ENCODE data around the gene IFITM2.

DNA sequence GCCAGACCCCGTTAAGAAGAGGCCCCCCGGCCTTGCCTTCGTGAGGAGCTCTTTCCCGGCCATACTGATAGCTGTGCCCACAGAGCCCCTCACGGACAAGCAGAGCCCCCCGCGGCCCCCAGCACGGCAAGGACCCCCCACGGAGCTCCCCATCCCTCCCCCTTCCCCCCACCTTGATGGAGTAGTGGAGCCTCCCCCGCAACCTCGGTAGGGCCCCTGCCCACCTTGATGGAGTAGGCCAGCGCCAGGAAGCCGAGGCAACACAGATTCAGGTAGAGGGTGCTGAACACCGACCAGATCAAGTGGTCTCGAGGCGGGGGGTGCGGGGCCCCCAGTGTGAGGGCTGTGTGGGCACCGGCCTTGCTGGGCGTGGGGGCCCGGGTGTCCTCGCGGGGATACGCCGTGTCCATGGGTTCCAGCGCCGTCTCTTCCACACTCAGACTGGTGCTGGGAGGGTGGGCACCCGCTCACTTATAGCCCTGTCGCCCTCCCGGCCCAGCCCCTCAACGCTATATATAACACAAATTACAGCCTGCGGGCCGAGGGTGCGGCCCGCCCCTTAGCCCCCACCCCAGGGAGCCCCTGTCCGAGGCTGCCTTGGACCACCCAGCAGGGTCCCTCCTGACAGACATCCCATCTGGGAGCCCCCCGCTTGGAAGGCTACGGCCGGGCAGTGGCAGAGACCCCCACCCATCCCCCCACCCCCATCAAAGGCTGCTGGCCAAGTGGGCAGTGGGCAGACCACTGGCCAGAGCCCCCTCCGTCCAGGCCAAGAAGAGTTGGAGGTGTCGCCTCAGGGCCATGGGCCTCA lies 8.3 kb upstream of the IFITM2 start, which contains the start of gene IFITM5:
- TF ChIP-seq CTCF (conservative IDR thresholded peaks at IDR 0.05) (no peak), ZFX (IDR thresholded peaks at IDR 0.05) (no peak)

Measured in C4-2B (cell line).